Measurements from ENCODE around the gene EPRS1. TPM values are rescaled to one million over a fixed set of nuclear protein-coding genes. Genes with fewer than 3 reads are reported as not detected.

The EPRS1 gene
- total RNA-seq = 158 TPM

GRCh38 chr1:220046052-220046930 lies at the start of gene EPRS1:
Gene EPRS1, minus strand, starts transcription at chr1:220046505. Its CDS starts 117 bp downstream, at chr1:220046388.

GRCh38 chr1:220094016-220094911 lies 48.0 kb upstream of the EPRS1 start, which contains the start of gene IARS2:
Gene IARS2, plus strand, starts transcription at chr1:220094132. Its CDS starts 85 bp downstream, at chr1:220094217.

DNA sequence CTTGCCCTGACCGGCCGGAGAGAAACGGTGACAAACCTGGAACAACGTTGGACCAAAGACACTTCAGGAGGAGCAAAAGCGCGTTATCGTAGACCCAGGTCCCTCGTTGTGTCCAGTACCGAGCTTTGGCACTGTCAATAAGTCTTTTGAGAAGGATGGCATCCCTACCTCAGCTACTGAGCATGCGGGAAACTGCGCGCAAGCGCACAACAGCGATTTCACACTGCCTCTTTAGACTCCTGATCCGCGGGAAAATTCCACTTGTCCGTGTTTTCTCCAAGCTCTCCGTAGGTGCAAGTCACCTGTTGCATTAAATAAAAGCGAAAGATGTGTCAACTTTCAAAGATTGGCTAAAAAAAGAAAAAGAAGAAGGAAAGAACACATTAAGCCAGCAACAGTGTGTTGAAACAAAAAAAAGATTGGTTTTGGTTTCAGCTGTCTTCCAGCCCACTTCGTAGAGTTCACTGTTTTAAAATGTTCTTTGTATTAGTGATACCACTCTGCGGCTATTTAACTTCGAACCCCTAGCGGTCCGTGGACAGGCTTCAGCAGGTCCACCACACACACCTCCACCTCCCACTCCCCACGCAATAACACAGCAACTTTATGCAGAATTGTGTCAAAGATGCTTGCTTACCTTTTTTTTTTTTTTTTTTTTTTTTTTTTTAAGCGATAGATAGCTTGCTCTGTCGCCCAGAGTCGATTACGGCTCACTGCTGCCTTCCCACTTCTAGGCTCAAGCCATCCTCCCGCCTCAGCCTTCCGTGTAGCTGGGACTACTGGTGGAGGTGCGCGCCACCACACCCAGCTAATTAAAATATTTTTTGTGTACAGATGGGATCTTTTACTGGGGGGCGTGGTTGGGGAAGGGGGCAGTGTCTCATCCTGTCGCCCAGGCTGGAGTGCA lies 43.6 kb upstream of the EPRS1 start, which contains the start of gene BPNT1:
Gene BPNT1 (minus strand): TSS at position 139 of the 907 bp plus-strand sequence. CDS start 9,942 bp downstream, outside the sequence.

Other genes starting within 250 kb of the EPRS1 start
- gene SLC30A10, start 117.9 kb downstream of the EPRS1 start, total RNA-seq = 26.3 TPM
- gene BPNT1, start 43.3 kb upstream of the EPRS1 start, total RNA-seq = 19.8 TPM
- 61.1 TPM for gene IARS2, start 47.6 kb upstream of the EPRS1 start, total RNA-seq
- 44.3 TPM for gene RAB3GAP2, start 225.9 kb upstream of the EPRS1 start, total RNA-seq